Effector memory CD4-positive, alpha-beta T cell (primary cell): ENCODE measurements around the gene GNAI1.

ENCODE experiments used
- DNase-seq, 3 donors: peaks; one replicate each; pipeline ENCODE4 v3.0.0-alpha.2; 2020
- H3K27ac ChIP-seq: 2 replicates; pipeline ENCODE4 v1.7.0; 2013; ENCODE audit warnings: mild to moderate bottlenecking, low read length, moderate library complexity; ENCODE audit not compliant: insufficient read depth, poor library complexity, severe bottlenecking
- H3K27me3 ChIP-seq: replicated peaks from 2 replicates; pipeline ENCODE4 v1.7.0; 2013; ENCODE audit warnings: mild to moderate bottlenecking, low read length; ENCODE audit not compliant: insufficient read depth, control insufficient read depth, poor library complexity, severe bottlenecking
- H3K36me3 ChIP-seq: 2 replicates; pipeline ENCODE4 v1.7.0; 2013; ENCODE audit warnings: mild to moderate bottlenecking, low read length, moderate library complexity; ENCODE audit not compliant: control insufficient read depth, insufficient read depth
- H3K4me1 ChIP-seq: 2 replicates; pipeline ENCODE4 v1.7.0; 2013; ENCODE audit warnings: low read length, mild to moderate bottlenecking; ENCODE audit not compliant: control insufficient read depth, insufficient read depth, poor library complexity, severe bottlenecking
- H3K4me3 ChIP-seq: 2 replicates; pipeline ENCODE4 v1.7.0; 2013; ENCODE audit warnings: low read length, low read depth, mild to moderate bottlenecking; ENCODE audit not compliant: insufficient read depth, poor library complexity, severe bottlenecking
- H3K9me3 ChIP-seq: 2 replicates; pipeline ENCODE4 v1.7.0; 2013; ENCODE audit warnings: mild to moderate bottlenecking, low read length, moderate library complexity; ENCODE audit not compliant: control insufficient read depth

GNAI1 gene

GRCh38 chr7:80141376-80141775, 6.7 kb downstream of the GNAI1 start:
- H3K36me3 ChIP-seq: no peaks in the 10 kb centered on the region
- no peaks in the 10 kb centered on the region for H3K9me3 ChIP-seq
- no peak overlapping the region for H3K4me3 ChIP-seq
- H3K4me1 ChIP-seq: no peaks in the 10 kb centered on the region
- no peak overlapping the region for H3K27ac ChIP-seq
- DNase-seq: no peak
- no peaks in the 10 kb centered on the region for H3K27me3 ChIP-seq

GRCh38 chr7:80142853-80143580, 8.4 kb downstream of the GNAI1 start:
- Histone ChIP-seq H3K4me1 (no peaks in the 10 kb centered on the region), H3K36me3 (no peaks in the 10 kb centered on the region), H3K27me3 (no peaks in the 10 kb centered on the region), H3K4me3 (no peak overlapping the region), H3K9me3 (no peaks in the 10 kb centered on the region), H3K27ac (no peak overlapping the region)
- no peak for DNase-seq

GRCh38 chr7:80145780-80146422, 11.3 kb downstream of the GNAI1 start:
- Histone ChIP-seq H3K9me3 (no peaks in the 10 kb centered on the region), H3K27ac (no peak overlapping the region), H3K36me3 (no peaks in the 10 kb centered on the region), H3K27me3 (no peaks in the 10 kb centered on the region), H3K4me3 (no peak overlapping the region), H3K4me1 (no peaks in the 10 kb centered on the region)
- no peak for DNase-seq

- Histone ChIP-seq H3K27ac (no peak overlapping the region), H3K4me3 (no peak overlapping the region), H3K27me3 (no peaks in the 10 kb centered on the region), H3K9me3 (no peaks in the 10 kb centered on the region), H3K4me1 (no peaks in the 10 kb centered on the region), H3K36me3 (no peaks in the 10 kb centered on the region)
- DNase-seq: no peak
These were observed 12.0 kb downstream of the GNAI1 start for GRCh38 chr7:80146545-80147182.

GRCh38 chr7:80147543-80148391, 13.1 kb downstream of the GNAI1 start:
- Histone ChIP-seq H3K4me3 (no peak overlapping the region), H3K27ac (no peak overlapping the region), H3K9me3 (no peaks in the 10 kb centered on the region), H3K27me3 (no peaks in the 10 kb centered on the region), H3K4me1 (no peaks in the 10 kb centered on the region), H3K36me3 (no peaks in the 10 kb centered on the region)
- no peak for DNase-seq

- no peaks in the 10 kb centered on the region for H3K36me3 ChIP-seq
- no peak overlapping the region for H3K4me3 ChIP-seq
- H3K27me3 ChIP-seq: no peaks in the 10 kb centered on the region
- no peaks in the 10 kb centered on the region for H3K9me3 ChIP-seq
- no peak for DNase-seq
- no peak overlapping the region for H3K27ac ChIP-seq
- H3K4me1 ChIP-seq: no peaks in the 10 kb centered on the region
These were observed 16.1 kb downstream of the GNAI1 start for GRCh38 chr7:80150611-80151273.

- DNase-seq: no peak
- Histone ChIP-seq H3K4me1 (no peaks in the 10 kb centered on the region), H3K9me3 (no peaks in the 10 kb centered on the region), H3K36me3 (no peaks in the 10 kb centered on the region), H3K27me3 (no peaks in the 10 kb centered on the region), H3K27ac (no peak overlapping the region), H3K4me3 (no peak overlapping the region)
These were observed 16.6 kb downstream of the GNAI1 start for GRCh38 chr7:80151274-80151665.

- no peak overlapping the region for H3K4me3 ChIP-seq
- DNase-seq: no peak
- H3K9me3 ChIP-seq: no peaks in the 10 kb centered on the region
- H3K27me3 ChIP-seq: no peaks in the 10 kb centered on the region
- no peaks in the 10 kb centered on the region for H3K36me3 ChIP-seq
- no peaks in the 10 kb centered on the region for H3K4me1 ChIP-seq
- no peak overlapping the region for H3K27ac ChIP-seq
These were observed 18.8 kb downstream of the GNAI1 start for GRCh38 chr7:80153446-80153845.

GRCh38 chr7:80154656-80155333, 20.2 kb downstream of the GNAI1 start:
- Histone ChIP-seq H3K36me3 (no peaks in the 10 kb centered on the region), H3K27me3 (no peaks in the 10 kb centered on the region), H3K4me3 (no peak overlapping the region), H3K4me1 (no peaks in the 10 kb centered on the region), H3K27ac (no peak overlapping the region), H3K9me3 (no peaks in the 10 kb centered on the region)
- DNase-seq: no peak
